Fibroblast of lung (primary cell): ENCODE measurements around the gene UBIAD1. TPM values are rescaled to one million over a fixed set of nuclear protein-coding genes. Genes with fewer than 3 reads are reported as not detected.

Source experiments
- DNase-seq, 2 donors: peaks; one replicate each; pipeline versions ENCODE4 v3.0.0 to v3.0.0-alpha.2; 2010; ENCODE audit warnings: low read depth in 2 of 2
- H2AFZ ChIP-seq: 2 replicates; pipeline ENCODE4 v1.5.1; 2012; ENCODE audit warnings: low read length, control low read depth, inconsistent platforms
- H3K27ac ChIP-seq: 2 replicates; pipeline ENCODE4 v1.5.1; 2011; ENCODE audit warnings: low read length, control low read depth; ENCODE audit not compliant: insufficient read depth
- H3K27me3 ChIP-seq: 2 replicates; pipeline ENCODE4 v1.5.1; 2011; ENCODE audit warnings: mild to moderate bottlenecking, low read length; ENCODE audit not compliant: control insufficient read depth, insufficient read depth
- H3K36me3 ChIP-seq: 2 replicates; pipeline ENCODE4 v1.5.1; 2011; ENCODE audit warnings: low read length; ENCODE audit not compliant: control insufficient read depth, insufficient read depth
- H3K4me1 ChIP-seq: 2 replicates; pipeline ENCODE4 v1.5.1; 2011; ENCODE audit warnings: low read length; ENCODE audit not compliant: control insufficient read depth, insufficient read depth; ENCODE audit errors: extremely low read depth
- H3K4me2 ChIP-seq: 2 replicates; pipeline ENCODE4 v1.5.1; 2011; ENCODE audit warnings: low read length, control low read depth; ENCODE audit not compliant: insufficient read depth; ENCODE audit errors: extremely low read depth
- H3K4me3 ChIP-seq, 4 experiments: fragments of 200-600 bp in 1 of 4; sonication (generic) in 1 of 4; replicated peaks in 1 of 4; 2 replicates each; pipeline ENCODE4 v1.5.1; 2011 to 2016; ENCODE audit warnings: low read length in 4 of 4, low read depth in 3 of 4, mild to moderate bottlenecking in 3 of 4, control low read depth in 2 of 4, inconsistent platforms in 1 of 4, mixed read lengths in 1 of 4; ENCODE audit not compliant: insufficient read depth in 1 of 4; ENCODE audit errors: control extremely low read depth in 1 of 4
- H3K79me2 ChIP-seq: 2 replicates; pipeline ENCODE4 v1.5.1; 2012; ENCODE audit warnings: mild to moderate bottlenecking, low read length, inconsistent platforms; ENCODE audit not compliant: control insufficient read depth, insufficient read depth
- H3K9ac ChIP-seq: 2 replicates; pipeline ENCODE4 v1.5.1; 2011; ENCODE audit warnings: mild to moderate bottlenecking, low read length, control low read depth; ENCODE audit not compliant: insufficient read depth
- H3K9me3 ChIP-seq: 2 replicates; pipeline ENCODE4 v1.5.1; 2012; ENCODE audit warnings: low read depth, low read length; ENCODE audit not compliant: control insufficient read depth, insufficient read depth
- H4K20me1 ChIP-seq: 2 replicates; pipeline ENCODE4 v1.5.1; 2011; ENCODE audit warnings: low read length; ENCODE audit not compliant: control insufficient read depth, insufficient read depth; ENCODE audit errors: extremely low read depth
- CTCF ChIP-seq, 2 donors: IDR thresholded peaks in 1 of 2; conservative IDR thresholded peaks in 1 of 2; 1 replicate in 1 of 2; 2 replicates in 1 of 2; pipeline ENCODE4 v1.5.1; 2011 to 2012; ENCODE audit warnings: low read length in 2 of 2, control low read depth in 1 of 2, inconsistent platforms in 1 of 2, low read depth in 1 of 2, mild to moderate bottlenecking in 1 of 2
- EZH2 ChIP-seq: IDR thresholded peaks from 2 replicates; pipeline ENCODE4 v1.5.1; 2012; ENCODE audit warnings: low read length, control low read depth, mild to moderate bottlenecking; ENCODE audit errors: missing control alignments
- polyA plus RNA-seq, 2 donors: library from polyadenylated mRNA; depleted of rRNA in 1 of 2; stranded (reverse) in 1 of 2; unstranded in 1 of 2; fragments of >200 nt; gene quantifications; 2 replicates each; pipeline ENCODE4 v1.2.1, GENCODE V29; 2011 to 2012; ENCODE audit warnings: missing spikeins in 1 of 2
- total RNA-seq: library from RNA; depleted of rRNA; stranded (reverse); fragments of >200 nt; gene quantifications from 2 replicates; pipeline ENCODE4 v1.2.1, GENCODE V29; 2014

The UBIAD1 gene
- total and polyA plus RNA-seq, 2 donors (not counting 1 experiment from before 2014, with no cell fraction given): 7.1 to 7.6 TPM

GRCh38 chr1:11320153-11320936 lies 47.3 kb downstream of the UBIAD1 start:
- Histone ChIP-seq H2AFZ (no peak overlapping the region), H3K4me2 (no peak overlapping the region), H4K20me1 (no peaks in the 10 kb centered on the region), H3K27ac (no peak overlapping the region), H3K27me3 (no peaks in the 10 kb centered on the region), H3K4me1 (no peaks in the 10 kb centered on the region), H3K9ac (no peak overlapping the region), H3K79me2 (no peaks in the 10 kb centered on the region), H3K9me3 (no peaks in the 10 kb centered on the region), H3K4me3 (no peak overlapping the region), H3K36me3 (no peaks in the 10 kb centered on the region)
- no peak for DNase-seq
- TF ChIP-seq CTCF (conservative IDR thresholded peaks at IDR 0.05 in 1 of 2, IDR thresholded peaks at IDR 0.05 in 1 of 2; ENCODE audit: low read depth in 1 of 2, low read length in 2 of 2) (peak; percentile 30 to 42), EZH2 (no peak)

GRCh38 chr1:11321656-11322491 lies 48.9 kb downstream of the UBIAD1 start:
- Histone ChIP-seq H3K27me3 (no peaks in the 10 kb centered on the region), H3K4me3 (no peak overlapping the region), H3K27ac (no peak overlapping the region), H3K79me2 (no peaks in the 10 kb centered on the region), H3K36me3 (no peaks in the 10 kb centered on the region), H4K20me1 (no peaks in the 10 kb centered on the region), H3K9ac (no peak overlapping the region), H3K4me1 (no peaks in the 10 kb centered on the region), H2AFZ (no peak overlapping the region), H3K4me2 (no peak overlapping the region), H3K9me3 (no peaks in the 10 kb centered on the region)
- DNase-seq: no peak
- TF ChIP-seq CTCF (conservative IDR thresholded peaks at IDR 0.05 in 1 of 2, IDR thresholded peaks at IDR 0.05 in 1 of 2; ENCODE audit: low read depth in 1 of 2, low read length in 2 of 2) (no peak), EZH2 (no peak)

GRCh38 chr1:11324567-11325165 lies 51.7 kb downstream of the UBIAD1 start:
- Histone ChIP-seq H3K36me3 (no peaks in the 10 kb centered on the region), H3K4me1 (no peaks in the 10 kb centered on the region), H2AFZ (no peak overlapping the region), H3K9ac (no peak overlapping the region), H3K27ac (no peak overlapping the region), H3K9me3 (no peaks in the 10 kb centered on the region), H3K27me3 (no peaks in the 10 kb centered on the region), H3K4me2 (no peak overlapping the region), H3K79me2 (no peaks in the 10 kb centered on the region), H3K4me3 (no peak overlapping the region), H4K20me1 (no peaks in the 10 kb centered on the region)
- no peak for DNase-seq
- TF ChIP-seq CTCF (conservative IDR thresholded peaks at IDR 0.05 in 1 of 2, IDR thresholded peaks at IDR 0.05 in 1 of 2; ENCODE audit: low read depth in 1 of 2, low read length in 2 of 2): no peak
- TF ChIP-seq EZH2: no peak
